ENCODE measurements around the gene B4GALNT2.
"Not testable (repeated sequence)": the region's sequence is repeated elsewhere in the genome, so short reads cannot be mapped to it uniquely, and the experiment has no call there.

B4GALNT2 gene

GRCh38 chr17:49184522-49184921 lies 52.0 kb downstream of the B4GALNT2 start:
- not testable (repeated sequence) for ATAC-seq

GRCh38 chr17:49185381-49185780 lies 52.8 kb downstream of the B4GALNT2 start:
- ATAC-seq, result not testable (repeated sequence)

GRCh38 chr17:49187301-49187700 lies 54.7 kb downstream of the B4GALNT2 start:
- no peak for ATAC-seq

- no peak for ATAC-seq
Observed at GRCh38 chr17:49190932-49191331, 58.4 kb downstream of the B4GALNT2 start.

GRCh38 chr17:49191409-49191916 lies 58.9 kb downstream of the B4GALNT2 start:
- ATAC-seq, result peak in 1 of 2 donors; percentile 0

- ATAC-seq, result peak; percentile 22 to 45
Observed at GRCh38 chr17:49191917-49192741, 59.6 kb downstream of the B4GALNT2 start.

- ATAC-seq, result no peak
Observed at GRCh38 chr17:49193513-49194296, 61.1 kb downstream of the B4GALNT2 start.

- ATAC-seq, result no peak
Observed at GRCh38 chr17:49194297-49194607, 61.7 kb downstream of the B4GALNT2 start.

GRCh38 chr17:49195751-49196150 lies 63.2 kb downstream of the B4GALNT2 start:
- ATAC-seq, result no peak

- no peak for ATAC-seq
Observed at GRCh38 chr17:49196520-49196919, 64.0 kb downstream of the B4GALNT2 start.

- no peak for ATAC-seq
Observed at GRCh38 chr17:49197346-49197998, 64.9 kb downstream of the B4GALNT2 start.

GRCh38 chr17:49198211-49198610 lies 65.6 kb downstream of the B4GALNT2 start:
- ATAC-seq, result no peak

- no peak for ATAC-seq
Observed at GRCh38 chr17:49200423-49201083, 68.0 kb downstream of the B4GALNT2 start.

GRCh38 chr17:49201481-49201927 lies 68.9 kb downstream of the B4GALNT2 start:
- ATAC-seq, result no peak

- ATAC-seq, result no peak
Observed at GRCh38 chr17:49203796-49204195, 71.2 kb downstream of the B4GALNT2 start.

GRCh38 chr17:49204516-49204915 lies 71.9 kb downstream of the B4GALNT2 start:
- no peak for ATAC-seq

GRCh38 chr17:49209061-49209571 lies 76.5 kb downstream of the B4GALNT2 start:
- ATAC-seq, result no peak

- peak; percentile 95 to 98 for ATAC-seq
Observed at GRCh38 chr17:49210158-49211029, 77.8 kb downstream of the B4GALNT2 start, which contains the start of the genes ABI3 and GNGT2. Gene ABI3 (plus strand): TSS chr17:49210707. CDS start chr17:49210725, 18 bp downstream. Gene GNGT2 (minus strand): TSS chr17:49210574. CDS start chr17:49207422, 3,152 bp downstream.

- no peak for ATAC-seq
Observed at GRCh38 chr17:49213399-49213798, 80.8 kb downstream of the B4GALNT2 start.

- ATAC-seq, result no peak
Observed at GRCh38 chr17:49213847-49214246, 81.3 kb downstream of the B4GALNT2 start.

All from activated CD4-positive, CD25-positive, alpha-beta regulatory T cell treated with anti-CD3 and anti-CD28 coated beads, Interleukin-2, amount 50 U/mL, for 24 hours (primary cell).